ENCODE measurements around the gene TTC24.
"Not testable (repeated sequence)": the region's sequence is repeated elsewhere in the genome, so short reads cannot be mapped to it uniquely, and the experiment has no call there.

Gene TTC24

DNA sequence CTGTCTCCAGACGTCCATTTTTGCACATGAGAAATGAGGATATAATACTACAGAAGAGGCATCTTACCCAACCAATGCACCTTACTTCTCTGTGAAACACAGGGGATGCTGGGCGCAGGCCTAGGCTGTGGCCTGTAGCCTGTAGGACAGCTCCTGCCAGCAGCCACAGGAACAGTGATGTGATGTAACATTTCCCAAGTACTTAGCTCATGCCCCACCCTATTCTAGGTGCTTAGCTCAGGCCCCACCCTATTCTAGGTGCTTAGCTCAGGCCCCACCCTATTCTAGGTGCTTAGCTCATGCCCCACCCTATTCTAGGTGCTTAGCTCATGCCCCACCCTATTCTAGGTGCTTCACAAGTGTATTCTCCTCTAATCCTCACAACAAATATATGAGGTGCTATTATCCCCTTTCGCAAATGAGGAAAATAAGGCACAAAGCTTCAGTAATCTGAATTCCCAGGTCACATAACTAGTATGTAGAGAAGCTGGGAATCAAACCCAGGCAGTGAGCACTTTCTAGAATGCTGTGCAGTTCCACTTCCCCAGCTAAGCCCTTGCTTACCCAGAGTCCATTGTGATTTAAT, 7.5 kb downstream of the TTC24 start:
- no peak for DNase-seq (ENCODE audit: low read depth in 2 of 2)

- not testable (repeated sequence) for DNase-seq (ENCODE audit: low read depth in 2 of 2)
Measured at GRCh38 chr1:156587927-156588326, 8.4 kb downstream of the TTC24 start.

GRCh38 chr1:156589546-156589945, 10.0 kb downstream of the TTC24 start:
- no peak for DNase-seq (ENCODE audit: low read depth in 2 of 2)

- DNase-seq (ENCODE audit: low read depth in 2 of 2) = no peak
Measured at GRCh38 chr1:156590326-156591180, 11.0 kb downstream of the TTC24 start.

- no peak for DNase-seq (ENCODE audit: low read depth in 2 of 2)
Measured at GRCh38 chr1:156591181-156591431, 11.6 kb downstream of the TTC24 start.

- DNase-seq (ENCODE audit: low read depth in 2 of 2) = peak; percentile 37 to 43
Measured at GRCh38 chr1:156591432-156592157, 12.1 kb downstream of the TTC24 start, which contains the start of gene NAXE. TSS of gene NAXE (plus strand) at chr1:156591776. CDS start at chr1:156591805, 29 bp downstream.

DNA sequence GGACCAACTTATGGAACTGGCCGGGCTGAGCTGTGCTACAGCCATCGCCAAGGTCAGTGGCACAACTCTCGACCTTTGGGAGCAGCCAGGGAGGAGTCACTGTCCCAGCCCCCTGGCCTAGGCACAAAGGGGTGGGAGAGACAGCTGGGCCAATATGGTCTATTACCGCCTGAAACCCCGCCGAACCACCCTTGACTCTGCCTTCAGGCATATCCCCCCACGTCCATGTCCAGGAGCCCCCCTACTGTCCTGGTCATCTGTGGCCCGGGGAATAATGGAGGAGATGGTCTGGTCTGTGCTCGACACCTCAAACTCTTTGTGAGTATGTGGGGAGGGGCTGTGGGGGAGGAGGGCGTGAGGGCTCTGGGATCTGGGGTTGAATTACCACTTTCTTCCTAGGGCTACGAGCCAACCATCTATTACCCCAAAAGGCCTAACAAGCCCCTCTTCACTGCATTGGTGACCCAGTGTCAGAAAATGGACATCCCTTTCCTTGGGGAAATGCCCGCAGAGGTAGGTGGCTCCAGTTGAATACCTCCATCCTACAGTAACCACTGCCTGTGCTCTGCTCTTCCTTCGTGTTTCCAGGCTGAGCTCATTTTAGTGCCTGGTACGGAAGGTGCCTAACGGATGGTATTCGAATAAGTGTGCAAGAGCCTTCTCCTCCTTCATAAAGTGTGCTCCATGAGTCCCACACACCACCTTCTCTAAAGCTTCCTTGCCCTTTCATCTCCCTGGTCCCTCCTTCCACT, 12.8 kb downstream of the TTC24 start:
- no peak for DNase-seq (ENCODE audit: low read depth in 2 of 2)

- DNase-seq (ENCODE audit: low read depth in 2 of 2) = no peak
Measured at GRCh38 chr1:156592910-156593660, 13.6 kb downstream of the TTC24 start.

DNA sequence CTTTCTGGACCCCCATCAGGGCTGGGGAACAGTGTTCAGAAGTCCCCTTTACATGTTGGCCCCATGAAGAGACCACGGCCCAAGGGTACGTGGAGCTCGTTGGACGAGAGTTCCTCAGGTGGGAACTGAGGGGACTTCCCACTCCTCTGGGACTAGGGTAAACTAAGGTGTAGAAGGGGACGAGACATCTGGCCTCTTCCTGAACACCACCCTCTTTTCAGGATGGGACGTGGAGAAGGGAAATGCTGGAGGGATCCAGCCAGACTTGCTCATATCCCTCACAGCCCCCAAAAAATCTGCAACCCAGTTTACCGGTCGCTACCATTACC, 14.1 kb downstream of the TTC24 start:
- DNase-seq (ENCODE audit: low read depth in 2 of 2) = no peak

GRCh38 chr1:156594190-156594589, 14.7 kb downstream of the TTC24 start:
- no peak for DNase-seq (ENCODE audit: low read depth in 2 of 2)

- DNase-seq (ENCODE audit: low read depth in 2 of 2) = no peak
Measured at GRCh38 chr1:156595016-156595415, 15.5 kb downstream of the TTC24 start.

DNA sequence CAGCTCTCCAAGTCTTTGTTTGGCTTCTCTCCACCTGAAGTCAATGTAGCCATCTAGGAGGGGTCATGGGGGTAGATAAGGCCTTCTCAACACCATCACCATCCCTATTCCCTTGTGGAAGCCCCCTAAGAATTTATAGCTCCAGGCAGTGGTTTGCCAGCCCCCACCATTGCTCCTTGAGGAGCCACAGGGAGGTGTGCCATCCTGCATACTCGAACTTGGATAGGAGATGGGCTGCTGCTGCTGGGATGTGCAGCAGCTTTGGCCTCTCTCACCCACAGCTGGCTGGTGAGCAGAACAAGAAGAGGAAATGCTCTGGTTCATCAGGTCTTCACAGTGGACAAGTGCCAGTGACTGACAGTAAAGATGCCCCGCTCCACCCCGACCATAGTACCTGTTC, 16.9 kb downstream of the TTC24 start:
- DNase-seq (ENCODE audit: low read depth in 2 of 2) = no peak

DNA sequence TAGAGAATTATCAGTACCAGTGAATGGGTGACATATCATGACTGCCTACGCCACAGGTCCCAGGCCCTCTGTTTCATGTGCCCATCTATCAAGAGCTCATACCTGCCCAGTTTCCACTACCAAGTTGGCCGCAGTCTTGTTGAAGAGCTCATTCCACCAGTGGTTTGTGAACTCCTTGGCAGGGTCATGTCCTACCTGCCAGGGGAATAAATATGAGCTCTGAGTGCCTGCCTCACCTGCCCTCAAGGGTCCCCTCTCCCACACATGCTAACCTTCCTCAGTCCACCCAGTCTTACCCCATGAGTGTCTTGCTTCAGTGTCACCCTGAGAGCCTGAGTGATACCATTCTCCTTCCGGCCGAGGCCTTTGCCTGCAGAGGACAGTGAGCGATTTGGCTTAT, 18.6 kb downstream of the TTC24 start:
- no peak for DNase-seq (ENCODE audit: low read depth in 2 of 2)

- no peak for DNase-seq (ENCODE audit: low read depth in 2 of 2)
Measured at GRCh38 chr1:156598731-156599432, 19.4 kb downstream of the TTC24 start.

- DNase-seq (ENCODE audit: low read depth in 2 of 2) = no peak
Measured at GRCh38 chr1:156599811-156600210, 20.3 kb downstream of the TTC24 start.

- DNase-seq (ENCODE audit: low read depth in 2 of 2) = no peak
Measured at GRCh38 chr1:156600733-156601121, 21.2 kb downstream of the TTC24 start.

DNA sequence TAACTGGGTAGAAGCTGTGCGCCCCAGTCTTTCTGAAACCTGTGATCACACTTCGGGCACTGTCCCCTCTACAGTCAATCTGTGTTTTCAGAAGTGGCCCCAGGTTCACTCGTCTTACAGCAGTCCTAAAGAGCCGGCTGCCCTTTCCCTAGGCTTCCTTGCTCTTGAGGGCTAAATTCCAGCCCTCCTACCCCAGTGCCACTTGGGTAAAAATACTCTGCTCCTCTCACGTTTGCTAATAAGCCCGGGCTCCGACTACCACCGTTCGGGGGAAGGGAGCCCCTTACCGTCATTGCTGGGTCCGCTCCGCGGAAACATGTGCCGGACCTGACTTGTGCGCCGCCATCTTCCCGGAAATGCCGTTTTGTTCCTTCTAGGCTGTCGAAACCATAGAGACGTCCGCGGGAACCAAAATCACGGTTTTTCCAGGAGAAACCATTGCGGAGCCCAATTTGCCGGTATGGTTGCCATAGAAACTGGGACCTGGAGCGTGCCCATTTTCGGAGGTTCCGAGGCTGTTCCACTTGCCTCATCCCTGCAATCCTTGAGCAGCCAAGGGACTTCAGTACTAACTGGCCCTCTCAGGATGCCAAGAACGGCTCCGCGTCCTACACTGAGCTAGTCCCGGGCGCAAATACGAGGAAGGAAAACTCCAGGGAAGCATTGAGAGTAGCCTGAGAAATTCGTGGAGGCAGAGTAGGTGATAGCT, 21.8 kb downstream of the TTC24 start, which contains the start of gene GPATCH4:
TSS of gene GPATCH4 (minus strand) at position 358 of the 709 bp plus-strand sequence.
- peak; percentile 49 to 60 for DNase-seq (ENCODE audit: low read depth in 2 of 2)

DNA sequence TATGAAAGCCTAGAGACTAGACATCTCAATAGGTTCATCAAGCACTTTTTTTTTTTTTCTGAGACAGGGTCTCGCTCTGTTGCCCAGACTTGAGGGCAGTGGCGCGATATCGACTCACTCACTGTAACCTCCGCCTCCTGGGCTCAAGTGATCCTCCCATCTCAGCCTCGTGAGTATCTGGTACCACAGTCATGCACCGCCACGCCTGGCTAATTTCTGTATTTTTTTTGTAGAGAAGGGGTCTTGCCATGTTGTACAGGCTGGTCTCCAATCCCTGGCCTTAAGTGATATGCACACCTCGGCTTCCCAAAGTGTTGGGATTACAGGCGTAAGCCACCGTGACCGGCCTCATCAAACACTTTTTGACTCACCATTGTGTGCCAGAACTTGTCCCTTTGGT, 22.4 kb downstream of the TTC24 start:
- DNase-seq (ENCODE audit: low read depth in 2 of 2) = no peak

DNA sequence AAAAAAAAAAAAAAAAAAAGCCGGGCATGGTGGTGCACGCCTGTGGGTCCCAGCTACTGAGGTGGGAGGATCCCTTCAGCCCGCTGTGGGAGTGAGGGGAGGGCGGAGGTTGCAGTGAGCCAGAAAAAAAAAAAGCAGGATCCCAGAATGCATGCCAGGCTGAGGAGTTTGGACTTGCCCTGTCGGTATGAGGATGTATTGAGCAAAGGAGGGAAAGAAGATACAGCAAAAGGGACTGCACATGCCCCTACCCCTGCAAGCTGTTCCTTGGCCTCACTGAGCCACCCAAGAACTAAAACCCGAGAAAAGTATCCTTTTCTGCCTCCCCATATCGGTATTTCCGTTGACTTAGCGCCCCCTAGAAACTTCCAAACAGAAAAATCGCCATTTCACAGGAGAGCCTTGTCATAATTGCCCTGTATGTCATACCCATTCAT, 23.1 kb downstream of the TTC24 start:
- no peak for DNase-seq (ENCODE audit: low read depth in 2 of 2)

- DNase-seq (ENCODE audit: low read depth in 2 of 2) = not testable (repeated sequence)
Measured at GRCh38 chr1:156607344-156607743, 27.8 kb downstream of the TTC24 start.
